ENCODE measurements around the gene PAOX. TPM values are rescaled to one million over a fixed set of nuclear protein-coding genes. Genes with fewer than 3 reads are reported as not detected.
"Not testable (repeated sequence)": the region's sequence is repeated elsewhere in the genome, so short reads cannot be mapped to it uniquely, and the experiment has no call there.

The PAOX gene
- total RNA-seq, 1 donor, result 1.9 TPM

DNA sequence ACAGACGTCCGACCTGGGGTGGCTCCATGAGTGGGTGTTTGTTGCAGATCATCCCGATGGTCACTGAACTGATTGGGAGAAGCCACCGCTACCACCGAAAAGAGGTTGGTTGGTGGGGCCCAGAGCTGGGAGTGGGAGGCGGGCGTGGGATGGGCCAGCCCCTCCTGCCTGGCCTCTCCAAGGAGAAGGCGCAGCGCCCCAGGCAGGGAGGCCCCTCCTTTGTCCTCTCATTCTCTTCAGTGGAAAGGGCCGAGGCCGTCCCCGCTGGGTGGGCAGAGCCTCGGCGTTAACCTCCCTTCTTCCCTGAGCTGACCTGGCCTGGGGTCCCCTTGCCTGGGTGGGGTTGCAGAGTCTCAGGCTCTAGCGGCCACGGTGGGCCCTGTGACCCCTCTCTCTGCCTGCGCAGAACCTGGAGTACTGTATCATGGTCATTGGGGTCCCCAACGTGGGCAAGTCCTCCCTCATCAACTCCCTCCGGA, 20.1 kb downstream of the PAOX start:
- Histone ChIP-seq H3K4me3 (ENCODE audit: low read length) (no peak overlapping the region), H3K9me3 (ENCODE audit: low read depth, low read length) (no peaks in the 10 kb centered on the region), H3K4me1 (ENCODE audit: insufficient read depth, low read length) (peaks cover 24% of the 10 kb centered on the region), H3K27me3 (ENCODE audit: insufficient read depth, low read length) (no peaks in the 10 kb centered on the region)

DNA sequence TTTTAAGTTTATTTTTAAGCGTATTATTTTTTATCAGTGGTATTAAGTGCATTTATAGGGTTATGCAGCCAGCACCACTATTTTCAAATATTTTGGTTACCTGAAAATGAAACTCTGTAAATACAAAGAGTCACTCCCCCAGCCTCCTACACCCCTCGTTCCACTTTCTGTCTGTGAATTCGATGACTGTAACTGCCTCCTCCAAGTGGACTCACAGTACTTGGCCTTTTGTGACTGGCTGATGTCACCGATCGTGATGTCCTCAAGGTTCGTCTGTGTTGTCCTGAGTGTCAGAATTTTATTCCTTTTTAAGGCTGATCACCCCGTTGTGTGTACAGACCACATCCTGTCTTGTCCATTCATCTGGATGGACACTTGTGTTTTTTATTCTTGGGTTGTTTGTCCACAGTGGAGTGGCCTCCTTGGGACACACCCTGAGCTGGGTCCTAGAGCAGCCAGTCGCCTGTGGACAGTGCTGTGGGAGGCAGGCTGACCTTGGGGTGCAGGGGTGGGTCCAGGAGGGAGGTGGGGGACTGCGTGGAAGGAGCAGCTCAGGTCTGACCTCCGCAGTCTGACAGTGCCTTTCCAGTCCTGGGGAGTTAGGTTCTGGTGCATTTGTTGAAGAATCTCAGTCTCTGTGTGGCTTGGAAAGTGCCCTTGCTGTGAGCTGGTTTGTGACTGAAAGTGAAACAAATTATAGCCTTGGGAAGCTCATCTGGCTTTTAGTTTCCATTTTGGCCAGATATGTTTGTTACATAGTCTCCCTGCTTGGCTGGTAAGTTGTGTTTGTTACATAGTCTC, 21.8 kb downstream of the PAOX start:
- Histone ChIP-seq H3K27me3 (ENCODE audit: insufficient read depth, low read length) (no peaks in the 10 kb centered on the region), H3K4me3 (ENCODE audit: low read length) (no peak overlapping the region), H3K4me1 (ENCODE audit: insufficient read depth, low read length) (peaks cover 12% of the 10 kb centered on the region), H3K9me3 (ENCODE audit: low read depth, low read length) (no peaks in the 10 kb centered on the region)

DNA sequence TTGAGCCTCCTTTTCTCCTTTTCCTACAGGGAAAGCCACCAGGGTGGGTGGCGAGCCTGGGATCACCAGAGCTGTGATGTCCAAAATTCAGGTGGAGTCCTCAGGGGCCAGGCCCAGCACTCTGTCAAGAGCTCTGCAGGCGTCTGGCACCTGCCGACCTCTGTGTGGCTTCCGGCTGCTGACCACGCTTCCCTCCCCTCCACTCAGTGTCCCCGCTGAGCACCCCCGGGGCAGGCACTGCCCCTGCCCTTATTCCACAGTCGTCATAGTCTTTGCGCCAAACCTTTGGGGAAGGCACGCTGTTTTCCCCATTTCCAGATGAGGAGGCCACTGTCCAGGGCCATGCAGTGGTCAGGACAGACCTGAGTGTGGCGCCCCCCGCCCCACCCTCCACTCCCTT, 22.4 kb downstream of the PAOX start:
- Histone ChIP-seq H3K4me1 (ENCODE audit: insufficient read depth, low read length) (peaks cover 12% of the 10 kb centered on the region), H3K4me3 (ENCODE audit: low read length) (no peak overlapping the region), H3K9me3 (ENCODE audit: low read depth, low read length) (no peaks in the 10 kb centered on the region), H3K27me3 (ENCODE audit: insufficient read depth, low read length) (no peaks in the 10 kb centered on the region)

DNA sequence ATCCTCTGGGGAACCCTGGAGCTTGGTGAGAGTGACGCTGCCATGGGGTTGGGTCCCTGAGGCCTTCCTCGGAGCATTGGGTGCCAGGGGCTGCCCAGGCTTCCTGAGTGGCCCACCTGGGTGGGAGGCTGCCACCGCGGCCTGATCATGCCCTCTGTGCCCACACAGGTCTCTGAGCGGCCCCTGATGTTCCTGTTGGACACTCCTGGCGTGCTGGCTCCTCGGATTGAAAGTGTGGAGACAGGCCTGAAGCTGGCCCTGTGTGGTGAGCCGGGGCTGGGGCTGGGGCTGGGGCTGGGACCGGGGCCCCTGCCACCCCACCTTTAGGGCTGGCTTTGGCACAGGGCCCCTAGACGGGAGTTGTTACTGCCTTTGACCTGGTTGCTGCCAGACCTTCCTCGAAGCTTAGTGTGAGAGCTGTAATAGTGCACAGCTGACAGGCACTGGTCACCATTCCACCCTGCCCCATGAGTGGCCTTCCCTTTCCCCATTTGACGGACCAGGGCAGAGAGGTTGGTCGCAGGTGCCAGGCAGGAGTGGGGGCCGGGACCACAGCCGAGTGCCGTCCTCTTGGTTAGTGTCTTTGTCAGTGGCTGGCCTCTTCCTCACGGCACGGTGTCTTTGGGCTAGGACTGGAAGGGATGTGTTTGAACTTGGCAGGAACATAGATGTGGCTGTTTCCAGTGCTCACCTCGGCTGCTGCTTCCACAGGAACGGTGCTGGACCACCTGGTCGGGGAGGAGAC, 23.1 kb downstream of the PAOX start:
- no peaks in the 10 kb centered on the region for H3K9me3 ChIP-seq (ENCODE audit: low read depth, low read length)
- H3K27me3 ChIP-seq (ENCODE audit: insufficient read depth, low read length), result no peaks in the 10 kb centered on the region
- peaks cover 12% of the 10 kb centered on the region for H3K4me1 ChIP-seq (ENCODE audit: insufficient read depth, low read length)
- no peak overlapping the region for H3K4me3 ChIP-seq (ENCODE audit: low read length)

DNA sequence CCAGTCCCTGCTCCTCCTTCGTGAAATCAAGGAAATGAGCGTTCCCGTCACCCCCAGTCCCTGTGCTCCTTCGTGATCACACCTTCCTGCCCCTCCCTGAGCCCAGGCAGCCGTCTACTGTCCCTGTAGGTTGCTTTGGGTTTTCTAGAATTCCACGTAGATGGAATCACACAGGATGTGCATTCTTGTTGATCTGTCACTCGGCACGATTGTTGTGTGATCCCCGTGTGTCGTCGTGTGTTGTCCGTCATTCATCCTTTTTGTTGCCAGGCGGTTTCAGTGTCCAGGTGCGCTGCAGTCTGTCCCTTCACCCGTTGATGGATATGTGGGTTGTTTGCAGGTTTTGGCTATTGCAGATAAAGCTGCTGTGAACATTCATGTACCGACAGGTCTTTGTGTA, 24.3 kb downstream of the PAOX start:
- Histone ChIP-seq H3K4me1 (ENCODE audit: insufficient read depth, low read length) (peaks cover 12% of the 10 kb centered on the region), H3K4me3 (ENCODE audit: low read length) (no peak overlapping the region), H3K9me3 (ENCODE audit: low read depth, low read length) (no peaks in the 10 kb centered on the region), H3K27me3 (ENCODE audit: insufficient read depth, low read length) (no peaks in the 10 kb centered on the region)

DNA sequence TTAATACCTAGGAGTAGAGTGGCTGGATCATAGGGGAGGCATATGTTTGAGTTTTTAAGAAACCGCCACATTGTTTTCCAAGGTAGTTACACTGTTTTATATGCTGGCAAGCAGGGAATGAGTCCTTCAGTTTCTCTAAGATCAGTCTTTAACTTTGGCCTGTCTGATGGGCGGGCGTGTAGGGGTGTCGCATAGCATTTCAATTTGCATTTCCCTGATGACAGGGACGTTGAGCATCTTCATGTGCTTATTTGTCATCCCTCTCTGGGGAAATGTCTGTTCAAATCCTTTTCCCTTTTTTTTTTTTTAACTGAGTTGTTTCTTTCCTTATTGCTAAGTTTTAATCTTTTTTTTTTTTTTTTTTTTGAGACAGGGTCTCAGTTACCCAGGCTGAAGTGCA, 24.7 kb downstream of the PAOX start:
- Histone ChIP-seq H3K4me1 (ENCODE audit: insufficient read depth, low read length) (peaks cover 12% of the 10 kb centered on the region), H3K27me3 (ENCODE audit: insufficient read depth, low read length) (no peaks in the 10 kb centered on the region), H3K4me3 (ENCODE audit: low read length) (no peak overlapping the region), H3K9me3 (ENCODE audit: low read depth, low read length) (no peaks in the 10 kb centered on the region)

DNA sequence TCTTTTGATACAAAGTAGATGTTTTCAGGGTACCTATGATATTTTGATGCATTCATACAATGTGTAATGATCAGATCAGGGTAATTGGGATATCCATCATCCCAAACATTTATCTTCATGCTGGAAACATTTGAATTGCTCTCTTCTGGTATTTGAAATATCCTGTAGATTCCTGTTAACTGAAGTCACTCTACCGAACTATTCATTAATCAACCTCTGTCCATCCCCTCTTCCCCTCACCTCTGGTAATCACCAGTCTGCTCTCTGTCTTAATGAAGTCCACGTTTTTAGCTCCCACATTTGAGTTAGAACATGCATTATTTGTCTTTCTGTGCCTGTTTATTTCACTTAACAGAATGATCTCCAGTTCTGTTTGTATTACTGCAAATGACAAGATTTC, 26.2 kb downstream of the PAOX start:
- Histone ChIP-seq H3K4me1 (ENCODE audit: insufficient read depth, low read length) (peaks cover 12% of the 10 kb centered on the region), H3K4me3 (ENCODE audit: low read length) (no peak overlapping the region), H3K9me3 (ENCODE audit: low read depth, low read length) (peaks cover under 1% of the 10 kb centered on the region), H3K27me3 (ENCODE audit: insufficient read depth, low read length) (no peaks in the 10 kb centered on the region)

DNA sequence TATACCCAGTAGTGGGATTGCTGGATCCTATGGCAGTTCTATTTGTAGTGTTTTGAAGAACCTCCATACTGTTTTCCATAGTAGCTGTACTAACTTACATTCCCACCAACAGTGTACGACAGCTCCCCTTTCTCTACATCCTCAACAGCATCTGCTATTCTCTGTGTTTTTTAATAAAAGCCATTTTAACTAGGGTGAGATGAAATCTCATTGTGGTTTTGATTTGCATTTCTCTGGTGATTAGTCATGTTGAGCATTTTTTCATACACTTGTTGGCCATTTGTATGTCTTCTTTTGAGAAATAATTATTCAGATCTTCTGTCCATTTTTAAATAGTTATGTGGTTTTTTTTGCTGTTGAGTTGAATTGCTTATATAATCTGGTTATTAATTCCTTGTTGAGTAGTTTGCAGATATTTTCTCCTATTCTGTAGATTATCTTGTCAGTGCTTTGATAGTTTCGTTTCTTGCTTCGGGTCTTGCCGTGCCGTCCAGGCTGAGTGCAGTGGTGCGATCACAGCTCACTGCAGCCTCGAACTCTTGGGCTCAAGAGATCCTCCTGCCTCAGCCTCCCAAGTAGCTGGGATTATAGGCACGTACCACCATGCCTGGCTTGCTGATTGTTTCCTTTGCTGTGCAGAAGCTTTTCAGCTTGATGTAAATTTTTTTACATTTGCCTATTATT, 26.9 kb downstream of the PAOX start:
- Histone ChIP-seq H3K4me1 (ENCODE audit: insufficient read depth, low read length) (peaks cover 6% of the 10 kb centered on the region), H3K4me3 (ENCODE audit: low read length) (no peak overlapping the region), H3K9me3 (ENCODE audit: low read depth, low read length) (peaks cover 8% of the 10 kb centered on the region), H3K27me3 (ENCODE audit: insufficient read depth, low read length) (no peaks in the 10 kb centered on the region)

DNA sequence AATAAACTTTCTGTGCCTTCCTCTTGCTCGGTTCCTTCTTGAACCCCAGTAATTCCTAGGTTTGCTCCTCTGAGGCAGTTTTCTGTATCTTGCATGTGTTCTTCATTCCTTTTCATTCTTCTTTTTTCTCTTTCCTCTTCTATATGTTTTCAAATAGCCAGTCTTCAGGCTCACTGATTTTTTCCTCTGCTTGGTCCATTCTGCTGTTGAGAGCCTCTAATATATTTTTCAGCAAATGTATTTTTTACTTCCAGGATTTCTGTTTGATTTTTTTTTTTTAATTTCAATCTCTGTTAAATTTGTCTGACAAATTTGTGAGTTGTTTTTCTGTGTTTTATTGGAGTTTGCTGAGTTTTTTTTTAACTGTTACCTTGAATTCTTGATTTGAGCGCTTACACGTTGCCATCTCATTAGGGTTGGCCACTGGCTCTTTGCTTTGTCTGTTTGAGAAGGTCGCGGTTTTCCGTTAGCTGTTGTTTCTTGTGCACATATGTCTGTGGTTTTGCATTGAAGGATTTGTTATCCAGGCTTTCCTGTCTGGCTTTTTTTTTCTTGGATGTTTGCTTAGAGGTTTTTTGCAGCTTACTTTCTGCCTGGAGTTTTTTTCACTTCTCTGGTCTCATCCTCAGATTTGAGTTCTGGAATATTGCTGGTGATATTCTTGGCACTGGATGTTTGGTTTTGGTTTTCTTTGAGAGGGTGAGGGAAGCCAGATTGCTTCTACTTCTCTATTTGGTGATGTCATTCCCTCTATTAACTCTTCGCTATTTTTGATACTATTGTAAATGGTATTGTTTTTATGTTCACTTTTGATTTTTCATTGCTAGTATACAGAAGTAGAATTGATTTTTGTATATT, 32.7 kb downstream of the PAOX start:
- Histone ChIP-seq H3K4me3 (ENCODE audit: low read length) (no peak overlapping the region), H3K4me1 (ENCODE audit: insufficient read depth, low read length) (no peaks in the 10 kb centered on the region), H3K9me3 (ENCODE audit: low read depth, low read length) (peaks cover 28% of the 10 kb centered on the region), H3K27me3 (ENCODE audit: insufficient read depth, low read length) (no peaks in the 10 kb centered on the region)

DNA sequence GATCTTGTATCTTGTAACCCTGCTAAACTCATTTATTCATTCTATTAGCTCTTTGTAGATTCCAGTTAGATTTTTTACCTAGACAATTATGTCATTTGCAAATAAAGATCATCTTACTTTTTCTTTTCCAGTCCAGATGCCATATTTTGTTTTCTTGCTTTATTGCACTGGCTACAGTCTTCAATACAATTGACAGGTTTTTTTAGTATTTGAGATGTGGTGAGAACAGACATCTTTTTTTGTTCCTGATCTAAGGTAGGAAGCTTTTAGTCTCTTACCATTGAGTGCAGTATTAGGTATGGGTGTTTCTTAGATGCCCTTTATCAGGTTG, 33.3 kb downstream of the PAOX start:
- Histone ChIP-seq H3K27me3 (ENCODE audit: insufficient read depth, low read length) (no peaks in the 10 kb centered on the region), H3K9me3 (ENCODE audit: low read depth, low read length) (peaks cover 28% of the 10 kb centered on the region)

DNA sequence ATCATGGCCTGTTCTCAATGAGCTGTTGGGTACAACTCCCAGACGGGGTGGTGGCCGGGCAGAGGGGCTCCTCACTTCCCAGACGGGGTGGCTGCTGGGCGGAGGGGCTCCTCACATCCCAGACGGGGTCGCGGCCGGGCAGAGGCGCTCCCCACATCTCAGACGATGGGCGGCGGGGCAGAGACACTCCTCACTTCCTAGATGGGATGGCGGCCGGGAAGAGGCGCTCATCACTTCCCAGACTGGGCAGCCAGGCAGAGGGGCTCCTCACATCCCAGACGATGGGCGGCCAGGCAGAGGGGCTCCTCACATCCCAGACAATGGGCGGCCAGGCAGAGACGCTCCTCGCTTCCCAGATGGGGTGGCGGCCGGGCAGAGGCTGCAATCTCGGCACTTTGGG, 35.3 kb downstream of the PAOX start:
- peaks cover 28% of the 10 kb centered on the region for H3K9me3 ChIP-seq (ENCODE audit: low read depth, low read length)
- not testable (repeated sequence) for H3K27me3 ChIP-seq (ENCODE audit: insufficient read depth, low read length); H3K4me1 ChIP-seq (ENCODE audit: insufficient read depth, low read length); H3K4me3 ChIP-seq (ENCODE audit: low read length)

More for the DNA sequence above, 33.3 kb downstream of the PAOX start:
- Histone ChIP-seq H3K4me1 (ENCODE audit: insufficient read depth, low read length) (no peaks in the 10 kb centered on the region), H3K4me3 (ENCODE audit: low read length) (no peak overlapping the region)

DNA sequence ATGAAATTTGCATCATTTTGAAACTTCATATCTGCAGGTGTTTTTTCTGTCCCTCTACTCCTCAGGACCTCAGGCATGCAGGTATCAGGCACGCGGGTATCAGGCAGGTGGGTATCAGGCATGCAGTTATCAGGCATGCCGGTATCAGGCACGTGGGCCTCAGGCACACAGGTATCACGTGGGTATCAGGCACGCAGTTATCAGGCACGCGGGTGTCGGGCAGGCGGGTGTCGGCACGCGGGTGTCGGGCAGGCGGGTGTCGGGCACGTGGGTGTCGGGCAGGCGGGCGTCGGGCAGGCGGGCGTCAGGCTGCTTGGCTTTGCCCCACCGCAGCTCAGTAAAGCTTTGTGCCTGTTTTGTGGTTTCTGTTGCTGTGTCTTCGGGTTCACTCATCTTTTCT, 36.7 kb downstream of the PAOX start:
- H3K4me1 ChIP-seq (ENCODE audit: insufficient read depth, low read length), result no peaks in the 10 kb centered on the region
- no peaks in the 10 kb centered on the region for H3K27me3 ChIP-seq (ENCODE audit: insufficient read depth, low read length)
- H3K9me3 ChIP-seq (ENCODE audit: low read depth, low read length), result peaks cover 22% of the 10 kb centered on the region
- H3K4me3 ChIP-seq (ENCODE audit: low read length), result no peak overlapping the region

DNA sequence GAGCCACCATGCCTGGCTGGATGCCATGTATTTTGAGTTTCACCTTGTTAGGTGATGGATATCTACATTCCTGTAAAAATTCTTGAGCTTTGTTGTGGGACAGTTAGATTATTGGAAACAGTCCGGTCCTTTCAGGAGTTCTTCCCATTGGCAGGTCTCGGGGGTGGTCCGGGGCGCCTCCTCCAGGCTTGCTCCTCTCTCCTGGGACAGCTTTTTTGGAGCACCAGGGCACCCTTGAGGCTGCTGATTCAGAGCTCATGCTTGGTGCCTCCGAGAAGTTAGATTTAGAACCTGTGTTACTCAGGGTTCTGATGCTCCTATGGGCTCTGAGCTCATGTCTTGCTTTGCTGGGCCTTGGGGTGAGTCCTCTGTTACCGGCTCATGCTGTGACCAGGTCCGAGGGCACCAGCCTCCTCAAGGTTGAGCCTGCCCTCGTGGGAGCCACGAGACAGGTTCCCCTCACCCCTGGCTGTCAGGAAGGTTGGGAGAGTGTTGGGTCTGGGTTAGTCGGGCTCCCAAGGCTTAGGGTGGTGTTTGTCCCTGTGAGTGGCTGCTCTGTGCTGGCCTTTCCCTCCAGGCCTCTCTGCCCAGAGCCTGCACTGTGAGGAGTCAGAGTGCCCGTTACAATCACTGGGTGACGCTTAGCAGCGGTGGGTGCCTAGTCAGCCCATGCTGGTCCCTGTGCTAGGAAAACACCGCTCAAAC, 39.4 kb downstream of the PAOX start:
- Histone ChIP-seq H3K27me3 (ENCODE audit: insufficient read depth, low read length) (peaks cover 3% of the 10 kb centered on the region), H3K4me1 (ENCODE audit: insufficient read depth, low read length) (no peaks in the 10 kb centered on the region), H3K4me3 (ENCODE audit: low read length) (no peak overlapping the region), H3K9me3 (ENCODE audit: low read depth, low read length) (no peaks in the 10 kb centered on the region)

DNA sequence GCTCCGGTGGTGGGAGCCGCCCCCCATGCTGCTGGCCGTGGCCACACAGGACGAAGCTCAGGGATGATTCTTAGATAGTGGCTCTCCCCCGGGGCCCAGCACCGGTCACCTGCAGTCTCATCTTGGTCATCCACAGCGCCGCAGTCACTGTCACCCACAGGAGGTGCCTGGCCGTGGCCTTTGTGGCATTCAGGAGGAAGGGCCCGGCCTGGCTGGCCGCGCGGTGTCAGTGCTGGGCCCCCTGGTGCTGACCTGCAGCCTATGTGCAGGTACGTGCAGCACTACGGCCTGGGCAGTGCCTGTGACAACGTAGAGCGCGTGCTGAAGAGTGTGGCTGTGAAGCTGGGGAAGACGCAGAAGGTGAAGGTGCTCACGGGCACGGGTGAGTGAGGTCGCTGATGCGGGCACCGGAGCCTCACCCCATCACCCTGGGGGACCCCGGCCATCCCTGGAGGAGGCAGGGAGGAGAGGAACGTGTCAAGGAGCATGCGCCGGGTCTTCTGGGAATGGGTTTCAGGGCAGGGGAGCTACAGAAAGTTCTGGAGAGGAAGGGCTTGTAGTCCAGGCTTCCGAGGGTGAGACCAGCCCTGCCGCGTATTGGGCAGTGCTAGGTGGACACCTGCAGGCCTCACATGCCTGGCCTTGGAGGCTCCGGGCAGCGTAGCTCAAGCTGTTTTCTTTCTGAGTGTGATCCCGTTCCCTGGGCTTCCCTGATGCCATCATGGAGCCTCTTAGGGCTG, 40.3 kb downstream of the PAOX start:
- Histone ChIP-seq H3K4me1 (ENCODE audit: insufficient read depth, low read length) (no peaks in the 10 kb centered on the region), H3K27me3 (ENCODE audit: insufficient read depth, low read length) (peaks cover 3% of the 10 kb centered on the region), H3K4me3 (ENCODE audit: low read length) (no peak overlapping the region), H3K9me3 (ENCODE audit: low read depth, low read length) (no peaks in the 10 kb centered on the region)

Data from mononuclear cell (primary cell).